Activated naive CD4-positive, alpha-beta T cell treated with anti-CD3 and anti-CD28 coated beads, Interleukin-2, amount 50 U/mL, for 16 hours (primary cell): ENCODE measurements around the gene OMG.

Experiments
- DNase-seq: peaks from one replicate; pipeline ENCODE4 v3.0.0-alpha.2; 2020

Gene OMG

GRCh38 chr17:31254654-31255053 lies 42.4 kb downstream of the OMG start:
- DNase-seq: no peak

DNA sequence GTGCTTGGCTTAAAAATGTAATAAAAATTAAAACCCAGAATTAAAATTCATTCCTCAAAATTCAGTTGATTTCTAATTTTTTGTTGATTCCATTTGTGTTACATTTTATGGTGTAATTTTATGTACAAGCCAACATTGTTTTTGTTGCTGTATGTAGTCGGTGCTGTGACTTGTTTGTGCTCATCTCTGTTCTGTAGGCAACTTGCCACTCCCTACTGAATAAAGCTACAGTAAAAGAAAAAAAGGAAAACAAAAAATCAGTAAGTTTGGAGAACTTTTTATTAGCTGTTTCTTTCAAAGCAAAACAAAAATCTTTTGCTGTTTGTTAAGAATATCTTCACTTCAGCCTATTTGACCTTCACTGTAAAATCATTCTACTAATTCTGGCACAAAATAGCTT lies 44.3 kb downstream of the OMG start:
- no peak for DNase-seq

DNA sequence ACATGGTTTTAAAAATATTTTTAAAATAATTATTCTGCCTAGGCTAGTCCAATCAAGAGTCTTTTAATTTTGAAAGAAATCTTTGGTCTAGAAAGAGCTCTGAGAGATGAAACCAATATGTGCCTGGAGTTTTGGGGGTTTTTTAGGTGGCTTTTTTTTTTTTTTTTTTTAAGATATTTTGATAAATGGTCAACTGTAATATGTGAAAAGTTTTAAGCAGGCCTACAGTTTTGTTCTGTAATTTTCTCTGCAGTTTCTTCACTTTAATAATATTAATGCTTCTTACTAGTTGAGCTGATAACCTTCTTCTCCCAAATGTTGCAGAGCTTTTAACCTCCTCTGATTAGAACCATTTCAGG lies 45.1 kb downstream of the OMG start:
- no peak for DNase-seq

- no peak for DNase-seq
Observed at GRCh38 chr17:31251105-31251969, 45.7 kb downstream of the OMG start.

DNA sequence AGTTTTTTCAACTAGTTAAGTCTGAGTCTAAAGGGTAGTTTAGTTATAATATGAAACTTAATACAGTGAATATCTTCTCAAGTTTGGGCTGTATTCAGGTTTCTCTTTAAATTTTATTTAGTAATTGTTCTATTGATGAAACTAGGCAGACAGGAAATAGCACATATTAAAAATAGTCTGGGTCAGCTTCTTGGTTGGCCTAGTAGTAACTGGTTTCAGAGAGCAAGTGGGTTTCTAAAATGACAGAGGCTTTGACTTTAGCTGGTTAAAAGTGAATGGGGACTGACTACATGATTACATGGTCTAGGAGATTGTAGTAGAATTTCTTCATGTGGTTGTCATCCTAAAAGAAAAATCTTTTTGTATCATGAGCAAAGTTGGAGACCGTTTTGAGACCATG lies 46.8 kb downstream of the OMG start:
- no peak for DNase-seq

DNA sequence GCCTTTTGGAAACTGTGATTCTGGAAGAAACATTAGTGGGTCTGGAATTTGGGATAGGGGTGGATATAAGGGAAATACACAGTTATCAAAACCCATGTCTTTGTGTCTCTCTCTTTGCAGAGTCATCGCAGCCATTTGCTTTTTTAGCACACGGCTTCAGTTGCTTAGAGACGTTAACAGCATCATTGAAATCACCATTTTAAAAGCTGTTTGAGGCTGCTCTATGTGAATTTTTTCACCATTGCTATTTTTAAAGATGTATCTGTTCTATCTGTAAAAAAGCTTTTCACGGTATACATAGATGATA lies 47.3 kb downstream of the OMG start:
- no peak for DNase-seq

GRCh38 chr17:31248986-31249834 lies 47.8 kb downstream of the OMG start:
- no peak for DNase-seq
